Measurements from ENCODE around the gene ZSCAN18.

GRCh38 chr19:58044391-58044790 lies 53.6 kb downstream of the ZSCAN18 start:
- no peak for TF ChIP-seq CTCF (IDR thresholded peaks at IDR 0.05; ENCODE audit: low read length)
- TF ChIP-seq EZH2 (optimal IDR thresholded peaks at IDR 0.05; ENCODE audit: low read depth, low read length), result no peak
- TF ChIP-seq EZH2phosphoT487 (IDR thresholded peaks at IDR 0.05; ENCODE audit: low read length), result no peak

Measured in MM.1S (cell line).